Uterine smooth muscle cell (primary cell): ENCODE data around the gene ZNF780A. TPM values are rescaled to one million over a fixed set of nuclear protein-coding genes. Genes with fewer than 3 reads are reported as not detected.

Experiments
- total RNA-seq: library from RNA; depleted of rRNA; stranded (reverse); fragments of >200 nt; gene quantifications from 2 replicates; pipeline ENCODE4 v1.2.3, GENCODE V29; 2014

The ZNF780A gene
- total RNA-seq: 19.0 and 25.1 TPM in 2 replicates

GRCh38 chr19:40090241-40091204 is at the start of gene ZNF780A:
TSS of gene ZNF780A (minus strand) at chr19:40090943. CDS start at chr19:40084753, 6,190 bp downstream.

DNA sequence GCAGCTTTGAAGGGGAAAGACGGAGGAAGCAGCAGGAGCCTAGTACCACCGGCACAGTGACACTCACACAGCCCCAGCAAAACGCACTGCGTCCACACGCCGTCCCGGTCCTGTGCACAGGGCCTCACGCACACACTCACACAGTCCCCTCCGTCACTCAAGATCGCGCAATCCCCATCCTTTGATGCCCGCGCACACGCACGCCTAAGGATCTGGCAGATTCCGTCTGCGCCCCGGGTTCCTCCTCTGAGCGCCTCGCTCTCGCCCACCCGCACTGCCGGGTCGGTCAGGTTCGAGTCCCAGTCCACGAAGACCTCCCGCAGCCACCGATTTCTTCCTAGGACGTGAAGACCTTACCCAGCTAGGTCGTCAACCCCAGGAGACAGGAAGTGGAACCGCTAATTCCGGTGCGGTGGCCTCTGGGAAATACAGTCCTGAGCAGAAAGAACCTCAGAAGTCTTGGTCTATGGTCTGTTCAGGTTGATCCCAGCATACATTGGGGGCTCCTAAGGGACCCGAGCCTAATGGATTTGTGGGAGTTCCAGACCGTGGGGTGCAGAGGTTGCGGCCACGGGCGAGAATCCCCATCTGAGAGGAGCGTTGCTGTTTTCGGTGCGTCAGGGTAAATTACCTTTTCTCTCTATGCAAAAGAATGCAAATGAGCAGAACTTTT is 34.8 kb downstream of the ZNF780A start, which contains the start of gene ZNF780B:
Gene ZNF780B (minus strand): TSS at position 400 of the 673 bp plus-strand sequence. CDS start 5,899 bp downstream, outside the sequence.

Other genes starting within 250 kb of the ZNF780A start
- 284 and 485 TPM in 2 replicates for gene FBL, start 244.6 kb downstream of the ZNF780A start, total RNA-seq
- 0.11 and 2.1 TPM in 2 replicates for gene FCGBP, start 156.3 kb downstream of the ZNF780A start, total RNA-seq
- 117 and 166 TPM in 2 replicates for gene PSMC4, start 119.8 kb downstream of the ZNF780A start, total RNA-seq
- 5.4 and 8.2 TPM in 2 replicates for gene ZNF546, start 93.9 kb downstream of the ZNF780A start, total RNA-seq
- 14.1 and 18.6 TPM in 2 replicates for gene ZNF780B, start 34.7 kb downstream of the ZNF780A start, total RNA-seq
- gene MAP3K10, start 100.5 kb upstream of the ZNF780A start, total RNA-seq: 8.4 and 12.7 TPM in 2 replicates
- gene TTC9B, start 127.4 kb upstream of the ZNF780A start, total RNA-seq: not detected in 2 replicates
- gene CCNP, start 135.7 kb upstream of the ZNF780A start, total RNA-seq: 0.12 and 0.22 TPM in 2 replicates
- 104 and 105 TPM in 2 replicates for gene AKT2, start 194.4 kb upstream of the ZNF780A start, total RNA-seq